GM12878 (cell line): ENCODE results near the gene TCF7L1. TPM values are rescaled to one million over a fixed set of nuclear protein-coding genes. Genes with fewer than 3 reads are reported as not detected.

ENCODE experiments used
- ATAC-seq: fragments of 200-7000 bp; cut with Tn5 transposase; 3 replicates; pipeline ENCODE4 v1.9.1; 2020; ENCODE audit warnings: mild to moderate bottlenecking, moderate library complexity
- BruUV-seq: library from RNA; stranded (reverse); fragments of 400-500 nt; replicated peaks from 2 replicates; lab custom pipeline; 2021; lab: Mats Ljungman, UMichigan
- CTCF ChIA-PET: fragments of 300-600 bp; sonication (Branson Sonifier 250); formaldehyde crosslinking; extraction: SDS; loops from one replicate; lab custom pipeline; 2021; ENCODE audit warnings: inconsistent platforms; lab: Yijun Ruan, JAX
- POLR2A ChIA-PET: fragments of 350-600 bp; formaldehyde crosslinking; extraction: SDS; loops from one replicate; lab custom pipeline; 2021; ENCODE audit warnings: inconsistent platforms; lab: Charles Lee
- RAD21 ChIA-PET: fragments of 300-600 bp; sonication (Branson Sonifier 250); formaldehyde crosslinking; loops from one replicate; lab custom pipeline; 2023; ENCODE audit warnings: antibody characterized with exemption; ENCODE audit not compliant: unreplicated experiment; lab: Charles Lee
- SMC1A ChIA-PET: fragments of 300-600 bp; sonication (Branson Sonifier 250); formaldehyde crosslinking; loops from one replicate; lab custom pipeline; 2023; ENCODE audit not compliant: unreplicated experiment, uncharacterized antibody; lab: Charles Lee
- DNase-seq: peaks from one replicate; pipeline ENCODE4 v3.0.0-alpha.2; 2011; ENCODE audit warnings: low read depth, low spot score
- FAIRE-seq: peaks from 3 replicates; lab custom pipeline; 2011; peaks lifted over from hg19 to GRCh38; lab: Jason Lieb, UNC
- H2AFZ ChIP-seq: 2 replicates; pipeline ENCODE4 v1.6.0; 2011; ENCODE audit warnings: low read depth, low read length, control low read depth; ENCODE audit not compliant: control insufficient read depth
- H3K27ac ChIP-seq: 2 replicates; pipeline ENCODE4 v1.5.1; 2011; ENCODE audit warnings: control low read depth; ENCODE audit not compliant: control insufficient read depth, insufficient read depth
- H3K27me3 ChIP-seq, 2 experiments: replicated peaks in 1 of 2; 2 replicates each; pipeline versions ENCODE4 v1.6.0 to v1.6.1; 2011; ENCODE audit warnings: low read length in 1 of 2; ENCODE audit not compliant: control insufficient read depth in 2 of 2, insufficient read depth in 2 of 2
- H3K36me3 ChIP-seq, 2 experiments: 2 replicates each; pipeline ENCODE4 v1.5.1; 2011; ENCODE audit warnings: low read length in 1 of 2; ENCODE audit not compliant: control insufficient read depth in 2 of 2, insufficient read depth in 2 of 2
- H3K4me1 ChIP-seq: 2 replicates; pipeline ENCODE4 v1.6.1; 2011; ENCODE audit warnings: mild to moderate bottlenecking, low read length, moderate library complexity, mixed read lengths; ENCODE audit not compliant: control insufficient read depth, insufficient read depth
- H3K4me2 ChIP-seq: 2 replicates; pipeline ENCODE4 v1.6.0; 2011; ENCODE audit warnings: control low read depth; ENCODE audit not compliant: control insufficient read depth, insufficient read depth
- H3K4me3 ChIP-seq: fragments of 200-600 bp; sonication (generic); 2 replicates; pipeline ENCODE4 v1.5.1; 2016
- H3K79me2 ChIP-seq: 2 replicates; pipeline ENCODE4 v1.6.0; 2011; ENCODE audit warnings: low read length; ENCODE audit not compliant: control insufficient read depth, insufficient read depth
- H3K9ac ChIP-seq: 2 replicates; pipeline ENCODE4 v1.8.0; 2011; ENCODE audit warnings: low read length, control low read depth, mixed read lengths; ENCODE audit not compliant: control insufficient read depth, insufficient read depth
- H3K9me3 ChIP-seq: replicated peaks from 3 replicates; pipeline ENCODE4 v1.5.1; 2011; ENCODE audit warnings: mild to moderate bottlenecking, low read length; ENCODE audit not compliant: control insufficient read depth, insufficient read depth
- H4K20me1 ChIP-seq: 2 replicates; pipeline ENCODE4 v1.6.0; 2011; ENCODE audit not compliant: control insufficient read depth, insufficient read depth
- ESRRA ChIP-seq: IDR thresholded peaks from 2 replicates; pipeline ENCODE4 v1.6.1; 2012; ENCODE audit warnings: mild to moderate bottlenecking, low read length, improper control_type of control experiment
- NFXL1 ChIP-seq: fragments of 450-650 bp; IDR thresholded peaks from 2 replicates; pipeline ENCODE4 v1.6.1; 2017; ENCODE audit warnings: antibody characterized with exemption, mild to moderate bottlenecking, borderline replicate concordance
- NR2C2 ChIP-seq: IDR thresholded peaks from 2 replicates; pipeline ENCODE4 v1.6.1; 2011; ENCODE audit warnings: borderline replicate concordance, low read depth; ENCODE audit not compliant: control insufficient read depth, insufficient read length
- PBX3 ChIP-seq: IDR thresholded peaks from 2 replicates; pipeline ENCODE4 v1.6.1; 2011; ENCODE audit warnings: mild to moderate bottlenecking, low read depth, low read length, moderate library complexity; ENCODE audit not compliant: insufficient replicate concordance
- TCF7 ChIP-seq: IDR thresholded peaks from 2 replicates; pipeline ENCODE4 v1.6.1; 2014; ENCODE audit warnings: antibody characterized with exemption, borderline replicate concordance
- WGBS: methylation state at CpG from one replicate; pipeline ENCODE4 v1.1.6; 2016; ENCODE audit warnings: low lambda C conversion rate; ENCODE audit not compliant: insufficient replicate concordance, insufficient coverage; ENCODE audit errors: missing lambda C conversion rate; 5-methylcytosine and 5-hydroxymethylcytosine counted together
- in situ Hi-C: fragments of 300-500 bp; cut with MboI; formaldehyde crosslinking; loops from 9 replicates; pipeline ENCODE4 v1.14.3; 2018; ENCODE audit warnings: mixed read lengths
- intact Hi-C: fragments of 100-400 bp; cut with micrococcal nuclease; formaldehyde crosslinking; loops from one replicate; pipeline ENCODE4 v1.14.2; 2022; ENCODE audit not compliant: unreplicated experiment
- polyA plus RNA-seq, 11 experiments: library from polyadenylated mRNA; depleted of rRNA in 4 of 11; unstranded in 6 of 11; stranded (reverse) in 5 of 11; fragments of >200 nt; fragmentation: Nextera tagmentation in 4 of 11; fragmentation: Illumina TruSeq in 1 of 11; extraction: Ambion mirVana in 4 of 11; extraction: Trizol in 1 of 11; gene quantifications; 1 replicate in 1 of 11; 2 replicates in 10 of 11; pipeline versions ENCODE4 v1.2.1 to v1.2.3, GENCODE V29; 2011 to 2016; ENCODE audit warnings: inconsistent platforms in 2 of 11, missing spikeins in 2 of 11, low read depth in 1 of 11
- total RNA-seq, 4 experiments: library from RNA; depleted of rRNA in 3 of 4; stranded (reverse); fragments of >200 nt in 3 of 4; fragmentation: Illumina TruSeq in 1 of 4; extraction: Trizol in 1 of 4; gene quantifications; 2 replicates each; pipeline versions ENCODE4 v1.2.1 to v1.2.3, GENCODE V29; 2013 to 2021

The TCF7L1 gene
- total and polyA plus RNA-seq, 10 of the 15 experiments (the other 5 are each of a cell fraction or from before 2014, with no cell fraction given), result 0.03 to 0.11 (median 0.10) TPM; not detected in 7

DNA sequence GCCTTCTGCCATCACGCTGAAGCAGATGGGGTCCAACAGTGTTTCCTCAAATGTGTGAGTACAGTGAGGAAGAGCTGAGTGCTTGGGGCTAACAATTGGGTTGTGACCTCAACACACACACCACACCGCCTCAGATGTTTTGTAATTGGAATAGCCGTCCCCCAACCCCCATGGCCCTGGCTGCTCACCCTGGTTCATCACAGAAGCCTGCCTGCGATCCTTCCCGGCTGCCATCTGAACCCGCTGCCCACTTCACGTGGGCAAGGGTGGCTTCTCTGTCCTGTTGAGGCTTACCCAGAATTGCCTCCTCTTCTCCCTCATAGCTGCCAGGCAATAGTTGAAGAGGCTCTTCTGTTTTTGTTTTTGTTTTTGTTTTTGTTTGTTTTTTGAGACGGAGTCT lies 150.4 kb downstream of the TCF7L1 start:
- CTCF ChIA-PET, result interaction anchor here (0.8 to 6.3 kb wide), 6 partner anchors 13 to 358 kb away, joined by 3 to 57 read pairs (median 8); no protein-coding TSS in a partner anchor
- no peak overlapping the region for H3K4me3 ChIP-seq
- DNase-seq, result no peak
- H3K4me1 ChIP-seq, result no peaks in the 10 kb centered on the region; the same call in 1 of the 2 replicates
- WGBS, result 40% methylated on average over 8 of the region's 8 CpGs
- H3K36me3 ChIP-seq, result no peaks in the 10 kb centered on the region
- no peaks in the 10 kb centered on the region; a peak in 1 of 4 replicates for H3K27me3 ChIP-seq
- H4K20me1 ChIP-seq, result no peaks in the 10 kb centered on the region
- no TSS peak for BruUV-seq
- H3K9me3 ChIP-seq, result no peaks in the 10 kb centered on the region
- POLR2A ChIA-PET, result no interaction called here
- H3K4me2 ChIP-seq, result no peak overlapping the region
- no peak for ATAC-seq
- SMC1A ChIA-PET, result interaction anchor here (0.9 to 2.1 kb wide), 3 partner anchors 8 to 17 kb away, joined by 4 to 10 read pairs (median 8); no protein-coding TSS in a partner anchor
- FAIRE-seq, result no peak
- H3K27ac ChIP-seq, result no peak overlapping the region
- intact Hi-C loops (loop anchor here (2.0 kb wide), 2 partner anchors 217 to 357 kb away; no protein-coding TSS in a partner anchor), in situ Hi-C loops (loop anchor here (10.0 kb wide), 1 partner anchor 399 kb away; the partner anchor contains the start of gene TRABD2A)
- RAD21 ChIA-PET, result interaction anchor here (0.6 kb wide), 1 partner anchor 148 kb away, joined by 3 read pairs; no protein-coding TSS in a partner anchor
- H3K79me2 ChIP-seq, result no peaks in the 10 kb centered on the region
- no peak overlapping the region for H2AFZ ChIP-seq
- no peak overlapping the region for H3K9ac ChIP-seq
- no peak for TF ChIP-seq ESRRA
- no peak for TF ChIP-seq NR2C2
- no peak for TF ChIP-seq TCF7
- no peak for TF ChIP-seq PBX3
- no peak for TF ChIP-seq NFXL1
- TF ChIP-seq, all 136 proteins: peak for 0
